ENCODE measurements around the gene MAN2A2.

The MAN2A2 gene

DNA sequence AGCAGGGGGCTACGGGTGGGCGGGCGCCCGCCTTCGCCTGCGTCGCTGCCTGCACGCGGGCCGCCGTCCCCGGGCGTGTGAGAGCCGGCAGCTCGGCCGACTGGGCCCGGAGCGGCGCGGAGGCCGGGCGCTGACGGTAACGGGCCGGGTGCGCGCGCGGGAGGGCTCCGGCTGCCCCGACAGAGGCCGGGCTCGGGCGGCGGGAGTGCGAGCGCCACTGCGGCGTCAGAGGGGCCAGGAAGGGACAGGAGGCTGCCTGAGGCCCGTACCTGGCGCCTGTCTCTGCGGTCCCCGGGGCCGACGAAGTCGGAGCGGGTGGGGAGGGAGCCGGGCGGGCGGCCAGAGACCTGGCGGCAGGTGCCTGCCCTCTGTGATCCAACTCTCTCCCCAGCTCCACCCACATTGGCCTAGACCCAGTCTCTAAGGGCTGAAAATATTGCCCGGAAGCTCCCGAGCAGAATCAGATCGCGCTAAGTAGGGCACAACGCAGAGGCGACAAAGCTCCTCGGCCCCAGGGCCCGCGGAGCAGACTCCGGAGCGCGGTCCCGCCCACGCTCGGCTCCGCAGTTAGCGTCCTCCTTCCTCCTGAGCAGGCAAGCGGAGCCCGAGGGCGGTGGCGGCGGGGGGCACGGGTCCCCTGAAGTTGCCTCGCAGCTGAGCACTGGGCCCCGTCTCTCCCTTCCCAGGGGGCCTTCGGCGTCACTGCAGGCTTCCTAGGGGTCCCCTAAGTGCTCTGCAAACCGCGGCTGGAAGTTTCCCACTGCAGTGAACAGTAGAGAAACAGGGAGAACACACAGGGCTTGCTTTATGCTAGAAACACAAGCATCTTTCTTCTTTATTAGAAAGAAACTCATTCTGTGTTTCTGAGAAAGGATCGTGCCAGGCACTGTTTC is at the start of gene MAN2A2:
Gene MAN2A2, plus strand, starts transcription at position 463 of the 893 bp plus-strand sequence. CDS start 906 bp downstream, outside the sequence.
- H3K27ac ChIP-seq: peak within 1 kb of the TSS; percentile 99
- TF ChIP-seq, protein P1, sequence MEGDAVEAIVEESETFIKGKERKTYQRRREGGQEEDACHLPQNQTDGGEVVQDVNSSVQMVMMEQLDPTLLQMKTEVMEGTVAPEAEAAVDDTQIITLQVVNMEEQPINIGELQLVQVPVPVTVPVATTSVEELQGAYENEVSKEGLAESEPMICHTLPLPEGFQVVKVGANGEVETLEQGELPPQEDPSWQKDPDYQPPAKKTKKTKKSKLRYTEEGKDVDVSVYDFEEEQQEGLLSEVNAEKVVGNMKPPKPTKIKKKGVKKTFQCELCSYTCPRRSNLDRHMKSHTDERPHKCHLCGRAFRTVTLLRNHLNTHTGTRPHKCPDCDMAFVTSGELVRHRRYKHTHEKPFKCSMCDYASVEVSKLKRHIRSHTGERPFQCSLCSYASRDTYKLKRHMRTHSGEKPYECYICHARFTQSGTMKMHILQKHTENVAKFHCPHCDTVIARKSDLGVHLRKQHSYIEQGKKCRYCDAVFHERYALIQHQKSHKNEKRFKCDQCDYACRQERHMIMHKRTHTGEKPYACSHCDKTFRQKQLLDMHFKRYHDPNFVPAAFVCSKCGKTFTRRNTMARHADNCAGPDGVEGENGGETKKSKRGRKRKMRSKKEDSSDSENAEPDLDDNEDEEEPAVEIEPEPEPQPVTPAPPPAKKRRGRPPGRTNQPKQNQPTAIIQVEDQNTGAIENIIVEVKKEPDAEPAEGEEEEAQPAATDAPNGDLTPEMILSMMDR (conservative IDR thresholded peaks at IDR 0.05): no peak

DNA sequence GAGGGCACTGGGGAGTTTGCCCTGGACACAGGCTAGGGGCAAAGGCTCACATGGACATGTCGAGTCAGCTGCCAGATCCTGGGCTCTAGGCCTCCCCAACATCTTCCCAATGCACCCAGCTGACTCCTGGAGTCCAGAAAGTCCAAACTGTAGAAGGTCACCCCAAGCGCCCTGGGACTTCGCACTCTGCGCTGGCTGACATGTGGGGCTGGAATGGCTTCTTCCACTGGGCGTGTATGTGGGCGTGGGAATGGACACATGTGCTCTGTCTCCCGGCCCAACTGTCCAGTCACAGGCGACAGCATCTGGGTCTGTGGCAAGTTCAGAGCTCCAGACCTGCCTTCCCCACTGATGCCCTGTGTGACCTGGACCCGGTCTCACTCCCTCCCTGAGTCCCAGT is 48.0 kb upstream of the MAN2A2 start:
- TF ChIP-seq, protein P1 (conservative IDR thresholded peaks at IDR 0.05): no peak
- no peak overlapping the region for H3K27ac ChIP-seq

DNA sequence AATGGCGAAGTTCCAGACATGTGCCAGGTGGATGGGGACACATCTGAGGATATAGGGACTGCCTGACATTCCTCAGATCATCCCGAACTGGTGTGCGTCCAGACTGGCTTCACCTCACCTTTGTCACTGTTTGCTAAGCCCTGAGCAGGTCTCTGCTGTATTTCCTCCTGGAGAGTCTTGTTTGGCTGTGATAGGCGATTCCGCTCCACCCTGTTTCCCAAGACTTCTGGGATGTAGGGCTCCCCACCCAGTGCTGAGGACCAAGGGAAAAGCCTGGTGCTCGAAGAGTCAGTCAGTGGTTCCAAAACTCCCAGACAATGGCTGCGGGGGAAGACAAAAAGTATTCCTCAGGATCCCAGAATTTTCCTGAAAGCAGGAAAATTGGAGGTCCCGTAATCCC is 45.8 kb upstream of the MAN2A2 start:
- H3K27ac ChIP-seq: no peak overlapping the region; the same call in 1 of the 2 replicates
- TF ChIP-seq, protein P1 (conservative IDR thresholded peaks at IDR 0.05): no peak

DNA sequence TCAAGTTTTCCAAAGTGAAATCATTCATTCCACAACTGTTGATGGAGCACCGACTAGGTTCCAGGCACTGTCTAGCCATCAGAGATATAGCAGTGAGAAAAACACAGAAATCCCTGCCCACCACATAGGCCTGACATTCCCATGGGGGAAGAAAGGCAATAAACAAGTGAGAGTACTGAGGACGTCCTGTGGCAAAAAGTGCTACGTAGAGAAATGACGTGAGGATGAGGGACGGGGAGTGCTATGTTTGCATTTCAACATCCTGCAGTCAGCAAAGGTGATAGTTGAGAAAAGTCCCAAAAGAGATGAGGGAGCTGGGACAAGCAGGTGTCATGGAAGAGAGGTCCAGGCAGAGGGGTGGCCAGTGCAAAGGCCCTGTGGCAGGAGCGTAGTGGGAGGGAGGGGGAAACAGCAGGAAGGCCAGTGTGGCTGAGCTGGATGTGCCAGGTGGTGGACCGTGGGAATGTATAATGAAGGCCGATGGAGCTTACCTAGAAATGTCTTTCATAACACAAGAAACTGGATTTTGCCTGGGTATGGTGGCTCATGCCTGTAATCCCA is 45.1 kb upstream of the MAN2A2 start:
- TF ChIP-seq, protein P1 (conservative IDR thresholded peaks at IDR 0.05): no peak
- no peak overlapping the region for H3K27ac ChIP-seq

DNA sequence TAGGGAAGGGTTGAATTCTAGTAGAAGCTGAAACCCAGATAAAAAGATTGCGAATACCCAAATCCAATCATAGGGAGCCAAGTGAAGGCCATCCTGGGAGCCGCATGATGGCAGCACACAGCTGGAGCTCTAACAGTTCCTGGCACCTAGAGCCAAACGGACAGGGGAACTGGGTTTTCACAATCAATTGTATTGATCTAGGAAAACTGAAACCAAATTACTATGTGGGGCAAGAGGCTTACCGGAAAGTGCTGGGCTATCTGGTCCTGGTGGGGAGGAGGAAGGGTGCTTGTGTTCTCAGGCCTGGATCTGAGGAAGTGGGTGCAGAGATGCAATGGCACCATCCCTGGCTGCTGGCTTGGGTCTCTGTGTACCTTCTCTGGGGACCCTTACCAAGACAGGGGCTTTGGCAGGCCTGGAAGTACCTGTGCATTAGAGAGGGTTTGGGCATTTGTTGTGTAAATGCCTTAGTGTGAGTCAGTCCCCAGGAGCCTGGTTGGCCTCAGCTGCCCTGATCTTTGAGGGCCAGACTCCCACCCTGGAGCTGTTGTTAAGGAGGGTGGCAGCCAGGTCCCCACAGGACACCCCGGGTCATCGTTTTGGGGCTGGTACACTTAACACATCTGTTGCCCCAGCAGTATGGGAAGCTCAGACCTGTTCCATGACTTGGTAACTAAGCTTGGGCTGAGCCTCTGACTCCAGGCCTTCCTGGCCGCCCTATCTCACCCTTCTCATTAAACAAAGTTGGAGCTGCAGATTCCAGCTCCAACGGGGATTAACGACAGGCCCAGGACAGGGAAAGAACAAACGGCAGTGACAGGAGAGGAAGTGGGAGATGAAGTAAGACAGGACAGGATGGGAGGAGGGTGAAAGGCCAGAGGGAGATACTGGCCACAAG is 43.6 kb upstream of the MAN2A2 start:
- TF ChIP-seq, protein P1 (conservative IDR thresholded peaks at IDR 0.05): no peak
- peak overlapping the region; percentile 84 for H3K27ac ChIP-seq

DNA sequence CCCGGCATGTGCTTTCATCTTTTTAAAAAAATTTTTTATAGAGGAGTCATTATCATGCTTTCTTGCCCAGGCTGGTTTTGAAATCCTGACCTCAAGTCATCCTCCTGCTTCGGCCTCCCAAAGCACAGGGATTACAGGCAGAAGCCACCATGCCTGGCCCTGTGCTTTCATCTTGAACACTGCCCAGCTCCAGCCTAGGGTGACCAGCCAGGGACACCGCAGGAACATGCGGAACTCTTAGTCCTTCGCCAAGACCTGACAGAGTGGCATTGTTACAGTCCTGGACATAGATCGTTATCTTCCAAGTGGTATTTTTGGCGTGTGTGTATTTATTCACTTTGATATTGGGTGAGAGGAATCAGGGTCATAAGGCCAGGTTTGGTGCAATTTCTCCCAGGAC is 42.7 kb upstream of the MAN2A2 start:
- TF ChIP-seq, protein P1 (conservative IDR thresholded peaks at IDR 0.05): no peak
- peak overlapping the region; percentile 84 for H3K27ac ChIP-seq

Measured in VCaP (cell line).